Activated T-cell treated with anti-CD3 and anti-CD28 coated beads for 4 hours (primary cell): ENCODE results near the gene R3HCC1L.

ENCODE experiments used
- DNase-seq: peaks from one replicate; pipeline ENCODE4 v3.0.0-alpha.2; 2020

Gene R3HCC1L

DNA sequence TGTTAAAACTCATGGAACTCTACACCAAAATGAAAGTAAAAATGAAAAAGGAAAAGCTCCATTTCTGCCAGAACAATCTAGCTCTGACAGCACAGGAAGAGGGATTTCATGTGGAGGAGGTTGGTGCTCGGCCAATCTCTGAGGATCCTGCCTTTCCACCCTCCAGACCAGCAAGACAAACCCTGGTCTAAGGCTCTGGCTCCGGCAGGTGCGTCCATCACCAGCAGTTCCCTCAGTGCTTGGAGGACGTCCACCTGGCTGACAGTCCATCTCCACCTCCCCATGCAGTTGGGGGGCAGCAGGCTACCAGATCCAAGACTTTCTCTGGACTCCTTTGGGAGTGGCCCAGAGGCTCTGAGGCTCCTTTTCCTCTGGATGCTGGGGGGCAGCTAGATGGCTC is 158.5 kb downstream of the R3HCC1L start:
- DNase-seq = no peak

DNA sequence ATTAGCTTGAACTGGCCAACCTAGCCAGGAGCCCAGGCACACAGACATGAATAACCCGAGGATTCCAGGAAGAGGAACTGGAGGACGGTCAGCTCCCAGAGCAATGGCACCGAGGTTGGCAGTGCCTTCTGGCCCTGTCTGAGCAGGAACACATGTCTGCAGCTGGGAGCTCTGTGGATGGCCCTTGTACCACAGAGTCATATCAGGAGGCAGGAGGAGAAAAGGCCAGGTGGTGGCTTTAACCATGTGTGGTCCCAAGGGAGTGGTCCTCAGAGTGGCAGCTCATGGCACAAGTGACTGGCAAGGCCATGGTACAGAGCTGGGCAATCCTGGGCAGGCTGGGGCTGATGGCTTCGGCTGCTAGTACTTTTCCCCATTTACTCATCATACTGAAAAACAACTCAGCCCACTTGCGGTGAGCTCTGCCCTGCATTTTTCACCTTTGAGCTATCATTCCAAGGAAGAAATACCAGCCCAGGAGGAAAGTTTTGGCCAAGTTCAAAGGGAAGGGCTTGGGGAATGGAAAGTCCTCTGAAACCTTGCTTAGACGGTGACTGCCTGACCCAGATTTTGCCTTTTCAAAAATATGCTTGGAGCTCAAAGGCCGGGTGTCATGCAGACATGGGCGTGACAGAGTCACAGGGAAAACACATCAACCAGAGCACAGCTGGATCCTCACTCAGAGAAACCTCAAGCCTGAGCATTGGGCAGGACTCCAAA is 159.3 kb downstream of the R3HCC1L start:
- DNase-seq = no peak

DNA sequence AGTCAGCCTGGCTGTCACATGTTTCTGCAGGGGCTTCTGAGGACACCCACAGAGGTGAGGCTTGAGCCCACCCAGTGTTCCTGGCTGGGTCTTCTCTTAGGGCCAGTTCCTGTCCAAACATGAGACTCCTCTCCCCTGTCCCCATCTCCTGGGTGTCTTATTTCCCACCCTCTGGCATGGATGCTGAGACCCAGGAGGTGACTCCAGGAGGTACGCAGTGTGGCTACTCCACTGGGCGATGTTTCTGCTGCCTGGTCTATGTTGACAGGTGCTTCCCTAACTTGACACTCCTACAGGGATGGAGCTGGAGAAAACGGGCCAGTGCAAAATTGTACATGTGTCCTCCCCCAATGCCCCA is 159.8 kb downstream of the R3HCC1L start:
- no peak for DNase-seq
